ENCODE results near the gene NPY. TPM values are rescaled to one million over a fixed set of nuclear protein-coding genes. Genes with fewer than 3 reads are reported as not detected.
A peak's percentile ranks its signal among the peaks of the same experiment; 100 is the strongest.

The NPY gene
- total and polyA plus RNA-seq, 9 of the 15 experiments (the other 6 are each of a cell fraction or from before 2014, with no cell fraction given), result not detected

DNA sequence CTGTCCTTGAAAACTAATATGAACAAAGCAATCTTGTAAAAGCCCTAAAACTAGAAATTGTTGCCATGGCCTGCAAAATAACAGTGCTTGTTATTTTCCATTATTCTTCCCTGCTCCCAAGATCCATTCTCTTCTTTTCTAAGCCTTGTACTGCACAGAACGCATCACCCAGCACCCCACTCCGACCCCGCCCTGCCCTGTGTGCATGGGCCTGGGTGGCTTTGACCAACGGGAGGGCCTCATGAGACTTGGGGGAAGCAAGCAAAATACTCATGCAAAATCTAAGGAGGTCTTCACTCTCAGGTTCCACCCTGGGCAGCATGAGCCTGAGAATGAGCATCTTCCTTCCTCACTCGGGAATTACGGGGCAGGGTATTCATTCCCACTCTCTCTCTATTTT is 32.4 kb downstream of the NPY start (continued):
- TF ChIP-seq, protein P1, sequence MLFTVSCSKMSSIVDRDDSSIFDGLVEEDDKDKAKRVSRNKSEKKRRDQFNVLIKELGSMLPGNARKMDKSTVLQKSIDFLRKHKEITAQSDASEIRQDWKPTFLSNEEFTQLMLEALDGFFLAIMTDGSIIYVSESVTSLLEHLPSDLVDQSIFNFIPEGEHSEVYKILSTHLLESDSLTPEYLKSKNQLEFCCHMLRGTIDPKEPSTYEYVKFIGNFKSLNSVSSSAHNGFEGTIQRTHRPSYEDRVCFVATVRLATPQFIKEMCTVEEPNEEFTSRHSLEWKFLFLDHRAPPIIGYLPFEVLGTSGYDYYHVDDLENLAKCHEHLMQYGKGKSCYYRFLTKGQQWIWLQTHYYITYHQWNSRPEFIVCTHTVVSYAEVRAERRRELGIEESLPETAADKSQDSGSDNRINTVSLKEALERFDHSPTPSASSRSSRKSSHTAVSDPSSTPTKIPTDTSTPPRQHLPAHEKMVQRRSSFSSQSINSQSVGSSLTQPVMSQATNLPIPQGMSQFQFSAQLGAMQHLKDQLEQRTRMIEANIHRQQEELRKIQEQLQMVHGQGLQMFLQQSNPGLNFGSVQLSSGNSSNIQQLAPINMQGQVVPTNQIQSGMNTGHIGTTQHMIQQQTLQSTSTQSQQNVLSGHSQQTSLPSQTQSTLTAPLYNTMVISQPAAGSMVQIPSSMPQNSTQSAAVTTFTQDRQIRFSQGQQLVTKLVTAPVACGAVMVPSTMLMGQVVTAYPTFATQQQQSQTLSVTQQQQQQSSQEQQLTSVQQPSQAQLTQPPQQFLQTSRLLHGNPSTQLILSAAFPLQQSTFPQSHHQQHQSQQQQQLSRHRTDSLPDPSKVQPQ (CRISPR knock-in tag; IDR thresholded peaks at IDR 0.05; ENCODE audit: borderline replicate concordance), result no peak
- TF ChIP-seq GABPB2 (CRISPR knock-in tag; conservative IDR thresholded peaks at IDR 0.05) (no peak), KLF1 (tag; IDR thresholded peaks at IDR 0.05) (no peak), FOXJ2 (tag; IDR thresholded peaks at IDR 0.05) (no peak), RBM22 (IDR thresholded peaks at IDR 0.05; ENCODE audit: low read depth, low read length, poor library complexity, severe bottlenecking) (no peak)

DNA sequence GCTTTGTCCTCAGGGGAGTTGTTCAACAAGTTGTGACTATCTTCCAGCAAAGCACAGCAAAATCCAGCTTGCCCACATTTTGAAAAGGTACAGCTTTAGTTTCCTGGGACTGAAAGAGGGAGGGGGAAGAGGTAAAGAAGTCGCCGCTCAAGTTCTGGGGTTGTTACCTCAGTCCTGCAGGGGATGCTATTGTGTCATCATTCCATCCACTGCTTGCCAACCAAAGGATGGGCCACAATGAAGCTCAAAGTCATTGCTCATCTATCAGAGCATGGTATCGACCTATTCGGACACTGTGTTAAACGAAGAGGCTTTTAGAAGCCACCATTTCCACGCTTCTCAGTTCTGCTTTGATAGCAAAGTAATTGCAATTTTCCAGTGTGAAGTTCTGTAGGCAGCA is 34.3 kb downstream of the NPY start:
- no peaks in the 10 kb centered on the region for H3K36me3 ChIP-seq (ENCODE audit: control insufficient read depth, insufficient read depth, low read length)
- CTCF ChIA-PET (ENCODE audit: low intra/inter-chr PET ratio), result interaction anchor here (0.5 to 1.3 kb wide), 2 partner anchors 135 to 775 kb away, joined by 5 to 7 read pairs; no protein-coding TSS in a partner anchor
- no peaks in the 10 kb centered on the region for H3K9me1 ChIP-seq (ENCODE audit: control insufficient read depth, insufficient read depth, low read length)
- in situ Hi-C loops (cut with MboI) (loop anchor here (10.0 kb wide), 1 partner anchor 776 kb away; no protein-coding TSS in a partner anchor), intact Hi-C loops (cut with micrococcal nuclease) (loop anchor here (5.0 to 10.0 kb wide), 2 partner anchors 266 to 349 kb away; no protein-coding TSS in a partner anchor)
- H3K27ac ChIP-seq (ENCODE audit: extremely low read depth, low read depth, low read length), result no peak overlapping the region
- no peaks in the 10 kb centered on the region for H4K20me1 ChIP-seq (replicated peaks; ENCODE audit: control insufficient read depth, insufficient read depth, low read length)
- H3K79me2 ChIP-seq (ENCODE audit: control insufficient read depth, insufficient read depth, low read length), result no peaks in the 10 kb centered on the region
- H2AFZ ChIP-seq (ENCODE audit: low read depth, low read length), result no peak overlapping the region
- ATAC-seq (peak; percentile 78), FAIRE-seq (peak; percentile 75), DNase-seq (ENCODE audit: extremely low read depth in 1 of 4, low spot score in 3 of 4) (peak; percentile 21 to 38 (median 25))
- H3K4me3 ChIP-seq, result no peak overlapping the region
- no peak overlapping the region for H3K9ac ChIP-seq (ENCODE audit: insufficient read depth in 1 of 2, low read depth in 2 of 2, low read length in 2 of 2)
- WGBS (ENCODE audit: insufficient coverage, low coverage, missing lambda C conversion rate), result 2% methylated on average over 6 of the region's 6 CpGs
- no peaks in the 10 kb centered on the region for H3K4me1 ChIP-seq (replicated peaks in 1 of 2; ENCODE audit: control insufficient read depth in 2 of 2, insufficient read depth in 2 of 2, low read length in 2 of 2)
- no peak overlapping the region for H3K4me2 ChIP-seq (ENCODE audit: insufficient read depth, low read length)
- peaks cover 0 to 7% of the 10 kb centered on the region in 2 experiments; a peak in 2 of 5 replicates for H3K27me3 ChIP-seq (ENCODE audit: control insufficient read depth in 2 of 2, insufficient read depth in 2 of 2, low read length in 2 of 2)
- POLR2A ChIA-PET, result interaction anchor here (0.6 to 0.8 kb wide), 4 partner anchors 9 to 435 kb away, joined by 3 to 4 read pairs (median 3); no protein-coding TSS in a partner anchor
- no peaks in the 10 kb centered on the region for H3K9me3 ChIP-seq (replicated peaks; ENCODE audit: control insufficient read depth, insufficient read depth, low read depth, low read length)
- BruUV-seq (replicated peaks), result no TSS peak
- TF ChIP-seq SMC3 (conservative IDR thresholded peaks at IDR 0.05; ENCODE audit: insufficient read depth, low read depth, low read length), result peak; percentile 44
- TF ChIP-seq, protein P2, sequence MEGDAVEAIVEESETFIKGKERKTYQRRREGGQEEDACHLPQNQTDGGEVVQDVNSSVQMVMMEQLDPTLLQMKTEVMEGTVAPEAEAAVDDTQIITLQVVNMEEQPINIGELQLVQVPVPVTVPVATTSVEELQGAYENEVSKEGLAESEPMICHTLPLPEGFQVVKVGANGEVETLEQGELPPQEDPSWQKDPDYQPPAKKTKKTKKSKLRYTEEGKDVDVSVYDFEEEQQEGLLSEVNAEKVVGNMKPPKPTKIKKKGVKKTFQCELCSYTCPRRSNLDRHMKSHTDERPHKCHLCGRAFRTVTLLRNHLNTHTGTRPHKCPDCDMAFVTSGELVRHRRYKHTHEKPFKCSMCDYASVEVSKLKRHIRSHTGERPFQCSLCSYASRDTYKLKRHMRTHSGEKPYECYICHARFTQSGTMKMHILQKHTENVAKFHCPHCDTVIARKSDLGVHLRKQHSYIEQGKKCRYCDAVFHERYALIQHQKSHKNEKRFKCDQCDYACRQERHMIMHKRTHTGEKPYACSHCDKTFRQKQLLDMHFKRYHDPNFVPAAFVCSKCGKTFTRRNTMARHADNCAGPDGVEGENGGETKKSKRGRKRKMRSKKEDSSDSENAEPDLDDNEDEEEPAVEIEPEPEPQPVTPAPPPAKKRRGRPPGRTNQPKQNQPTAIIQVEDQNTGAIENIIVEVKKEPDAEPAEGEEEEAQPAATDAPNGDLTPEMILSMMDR (IDR thresholded peaks at IDR 0.05 in 2 of 3, conservative IDR thresholded peaks at IDR 0.05 in 1 of 3; ENCODE audit: insufficient read depth in 2 of 3, low read depth in 1 of 3, low read length in 3 of 3), result peak; percentile 57 to 62 (median 61)
- TF ChIP-seq XRCC3 (IDR thresholded peaks at IDR 0.05), result no peak
- TF ChIP-seq STAG1 (CRISPR knock-in tag; IDR thresholded peaks at IDR 0.05; ENCODE audit: borderline replicate concordance), result peak; percentile 27; the same call in 1 of the 2 replicates

Measured in K562 (cell line).